Endothelial cell of umbilical vein (primary cell): Measurements from ENCODE around the gene GULP1. TPM values are rescaled to one million over a fixed set of nuclear protein-coding genes. Genes with fewer than 3 reads are reported as not detected.

ENCODE experiments used
- BruUV-seq: library from RNA; stranded (reverse); fragments of 400-500 nt; replicated peaks from 2 replicates; lab custom pipeline; 2021; lab: Mats Ljungman, UMichigan
- CTCF ChIA-PET: fragments of 300-600, 350-600 bp; sonication (Branson Sonifier 250); formaldehyde crosslinking; loops from one replicate; lab custom pipeline; 2021; ENCODE audit warnings: antibody characterized with exemption, inconsistent platforms; lab: Charles Lee
- POLR2A ChIA-PET: fragments of 300-600, 350-600 bp; sonication (Branson Sonifier 250); formaldehyde crosslinking; loops from one replicate; lab custom pipeline; 2021; ENCODE audit warnings: antibody characterized with exemption, inconsistent platforms; lab: Charles Lee
- DNase-seq: peaks from one replicate; pipeline ENCODE4 v3.0.0-alpha.2; 2011; ENCODE audit warnings: low read depth, low spot score
- FAIRE-seq: peaks from 2 replicates; lab custom pipeline; 2011; peaks lifted over from hg19 to GRCh38; lab: Jason Lieb, UNC
- H2AFZ ChIP-seq: 2 replicates; pipeline ENCODE4 v1.6.0; 2012; ENCODE audit warnings: low read depth, low read length, control low read depth, inconsistent platforms
- H3K27ac ChIP-seq: 2 replicates; pipeline ENCODE4 v1.5.1; 2011; ENCODE audit warnings: low read depth, mild to moderate bottlenecking, control low read depth, low read length, moderate library complexity; ENCODE audit not compliant: insufficient read depth
- H3K27me3 ChIP-seq, 2 experiments: 2 replicates each; pipeline versions ENCODE4 v1.6.0 to v1.6.1; 2011; ENCODE audit warnings: low read length in 2 of 2, mixed read lengths in 1 of 2; ENCODE audit not compliant: control insufficient read depth in 2 of 2, insufficient read depth in 2 of 2
- H3K36me3 ChIP-seq, 2 experiments: 2 replicates in 1 of 2; 3 replicates in 1 of 2; pipeline ENCODE4 v1.5.1; 2011; ENCODE audit warnings: low read length in 2 of 2, mild to moderate bottlenecking in 1 of 2, moderate library complexity in 1 of 2; ENCODE audit not compliant: control insufficient read depth in 2 of 2, insufficient read depth in 2 of 2; ENCODE audit errors: extremely low read depth in 1 of 2
- H3K4me1 ChIP-seq: 3 replicates; pipeline ENCODE4 v1.5.1; 2011; ENCODE audit warnings: mild to moderate bottlenecking, low read length; ENCODE audit not compliant: control insufficient read depth, insufficient read depth; ENCODE audit errors: extremely low read depth
- H3K4me2 ChIP-seq: 2 replicates; pipeline ENCODE4 v1.6.1; 2011; ENCODE audit warnings: low read length, control low read depth, mixed read lengths; ENCODE audit not compliant: insufficient read depth
- H3K4me3 ChIP-seq, 3 experiments: fragments of 200-600 bp in 1 of 3; sonication (generic), shearing (Covaris generic) in 1 of 3; replicated peaks in 1 of 3; 2 replicates each; pipeline ENCODE4 v1.5.1; 2011 to 2016; ENCODE audit warnings: control low read depth in 3 of 3, low read length in 3 of 3, mild to moderate bottlenecking in 2 of 3, inconsistent platforms in 1 of 3, low read depth in 1 of 3, moderate library complexity in 1 of 3; ENCODE audit not compliant: insufficient read depth in 1 of 3
- H3K79me2 ChIP-seq: 2 replicates; pipeline ENCODE4 v1.6.0; 2012; ENCODE audit warnings: low read length, inconsistent platforms; ENCODE audit not compliant: control insufficient read depth, insufficient read depth
- H3K9ac ChIP-seq: replicated peaks from 2 replicates; pipeline ENCODE3; 2011; ENCODE audit warnings: low read length, control low read depth; ENCODE audit not compliant: insufficient read depth; ENCODE audit errors: extremely low read depth
- H3K9me1 ChIP-seq: replicated peaks from 3 replicates; pipeline ENCODE4 v1.6.0; 2011; ENCODE audit warnings: mild to moderate bottlenecking, low read length; ENCODE audit not compliant: control insufficient read depth, insufficient read depth; ENCODE audit errors: extremely low read depth
- H3K9me3 ChIP-seq: replicated peaks from 2 replicates; pipeline ENCODE4 v1.5.1; 2012; ENCODE audit warnings: low read length, inconsistent platforms; ENCODE audit not compliant: control insufficient read depth, insufficient read depth
- H4K20me1 ChIP-seq: replicated peaks from 2 replicates; pipeline ENCODE3; 2011; ENCODE audit warnings: mild to moderate bottlenecking, low read length; ENCODE audit not compliant: control insufficient read depth, insufficient read depth; ENCODE audit errors: extremely low read depth
- EZH2 ChIP-seq: IDR thresholded peaks from 2 replicates; pipeline ENCODE4 v1.6.1; 2012; ENCODE audit warnings: borderline replicate concordance, low read depth, mild to moderate bottlenecking, moderate library complexity, low read length, inconsistent platforms; ENCODE audit not compliant: severe bottlenecking
- FOS ChIP-seq: IDR thresholded peaks from 2 replicates; pipeline ENCODE4 v1.6.1; 2011; ENCODE audit warnings: mild to moderate bottlenecking, low read length, moderate library complexity, borderline replicate concordance; ENCODE audit not compliant: insufficient read depth
- GATA2 ChIP-seq: IDR thresholded peaks from 2 replicates; pipeline ENCODE4 v1.7.0; 2011; ENCODE audit warnings: low read depth, mild to moderate bottlenecking, moderate library complexity, mixed read lengths, low read length; ENCODE audit not compliant: insufficient read length, insufficient read depth
- JUN ChIP-seq: IDR thresholded peaks from 2 replicates; pipeline ENCODE4 v1.6.1; 2011; ENCODE audit warnings: borderline replicate concordance, low read depth; ENCODE audit not compliant: insufficient read length, insufficient read depth
- MYC ChIP-seq: IDR thresholded peaks from one replicate; pipeline ENCODE4 v1.6.1; 2011; ENCODE audit warnings: mild to moderate bottlenecking, low read depth, low read length
- POLR2A ChIP-seq: IDR thresholded peaks from 2 replicates; pipeline ENCODE4 v1.6.1; 2012; ENCODE audit warnings: low read depth, mild to moderate bottlenecking, control low read depth, low read length
- POLR2AphosphoS5 ChIP-seq: IDR thresholded peaks from 2 replicates; pipeline ENCODE4 v1.6.1; 2012; ENCODE audit warnings: low read depth, mild to moderate bottlenecking, control low read depth, low read length, moderate library complexity; ENCODE audit not compliant: insufficient read depth
- dilution Hi-C: fragments of 300-500 bp; cut with MboI; formaldehyde crosslinking; loops from one replicate; pipeline ENCODE4 v1.15.0; 2019; ENCODE audit warnings: low sequenced_read_pairs; ENCODE audit not compliant: extremely low pct_ligation_motif_present
- intact Hi-C: fragments of 100-400 bp; cut with micrococcal nuclease; formaldehyde crosslinking; loops from one replicate; pipeline ENCODE4 v1.10.0; 2022
- polyA plus RNA-seq, 4 experiments: library from polyadenylated mRNA; depleted of rRNA in 3 of 4; stranded (reverse) in 3 of 4; unstranded in 1 of 4; fragments of >200 nt; gene quantifications; 2 replicates each; pipeline versions ENCODE4 v1.2.1 to v1.2.3, GENCODE V29; 2011 to 2012; ENCODE audit warnings: missing spikeins in 1 of 4
- total RNA-seq: library from RNA; stranded (reverse); gene quantifications from 2 replicates; pipeline ENCODE4 v1.2.3, GENCODE V29; 2021
- TF ChIP-seq, protein P1 (sequence below), 2 donors: IDR thresholded peaks; 1 replicate in 1 of 2; 2 replicates in 1 of 2; pipeline ENCODE4 v1.5.1; 2011; ENCODE audit warnings: low read length in 2 of 2, mild to moderate bottlenecking in 2 of 2, moderate library complexity in 2 of 2, control low read depth in 1 of 2, inconsistent platforms in 1 of 2, low read depth in 1 of 2; ENCODE audit not compliant: insufficient read depth in 1 of 2; ENCODE audit errors: extremely low read depth in 1 of 2

The GULP1 gene
- total and polyA plus RNA-seq, 2 donors (not counting 3 experiments of a cell fraction or from before 2014, with no cell fraction given): 24.4 to 53.8 TPM

DNA sequence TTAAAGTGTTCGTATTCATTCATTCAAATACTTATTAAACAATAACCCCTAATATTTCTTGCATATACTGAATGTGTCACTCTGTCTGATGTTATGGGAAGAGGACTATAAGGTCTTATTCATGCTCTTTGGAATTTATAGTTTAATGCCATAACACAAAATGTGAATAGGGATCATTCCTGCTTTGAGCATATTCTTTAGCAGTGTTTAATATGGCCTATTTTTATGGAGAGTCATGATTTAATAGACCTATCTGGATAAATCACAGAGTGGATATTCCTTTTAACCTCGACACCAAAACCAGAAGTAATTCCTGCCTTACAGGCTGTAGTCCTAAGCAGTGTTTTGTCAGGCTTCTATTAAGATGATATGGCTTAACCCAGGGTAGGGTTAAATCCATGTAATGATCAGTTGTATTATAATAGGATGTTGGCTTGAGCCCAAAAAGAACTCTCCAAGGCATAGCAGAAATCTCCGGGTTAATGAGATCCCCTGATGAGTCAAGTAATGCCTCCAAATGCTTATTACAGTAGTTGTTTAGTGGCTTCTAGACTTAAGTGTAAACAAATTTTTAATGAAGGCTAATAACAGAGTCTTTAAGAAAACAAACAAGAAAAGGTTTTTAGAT lies 54.3 kb downstream of the GULP1 start:
- no peak for DNase-seq
- CTCF ChIA-PET: interaction anchor here (1.2 to 2.2 kb wide), 2 partner anchors 13 to 94 kb away, joined by 3 to 5 read pairs; no protein-coding TSS in a partner anchor
- intact Hi-C loops (no loop called here), dilution Hi-C loops (no loop called here)
- no peaks in the 10 kb centered on the region for H3K27me3 ChIP-seq
- H3K4me1 ChIP-seq: peaks cover 2% of the 10 kb centered on the region
- H3K36me3 ChIP-seq: no peaks in the 10 kb centered on the region
- no peak overlapping the region for H2AFZ ChIP-seq
- no peaks in the 10 kb centered on the region for H3K9me1 ChIP-seq
- H4K20me1 ChIP-seq: no peaks in the 10 kb centered on the region
- no peak overlapping the region for H3K4me2 ChIP-seq
- no peak overlapping the region for H3K9ac ChIP-seq
- no TSS peak for BruUV-seq
- FAIRE-seq: no peak
- H3K4me3 ChIP-seq: no peak overlapping the region
- POLR2A ChIA-PET: no interaction called here
- H3K27ac ChIP-seq: no peak overlapping the region
- peaks cover 8% of the 10 kb centered on the region for H3K79me2 ChIP-seq
- no peak for TF ChIP-seq EZH2
- no peaks in the 10 kb centered on the region for H3K9me3 ChIP-seq

DNA sequence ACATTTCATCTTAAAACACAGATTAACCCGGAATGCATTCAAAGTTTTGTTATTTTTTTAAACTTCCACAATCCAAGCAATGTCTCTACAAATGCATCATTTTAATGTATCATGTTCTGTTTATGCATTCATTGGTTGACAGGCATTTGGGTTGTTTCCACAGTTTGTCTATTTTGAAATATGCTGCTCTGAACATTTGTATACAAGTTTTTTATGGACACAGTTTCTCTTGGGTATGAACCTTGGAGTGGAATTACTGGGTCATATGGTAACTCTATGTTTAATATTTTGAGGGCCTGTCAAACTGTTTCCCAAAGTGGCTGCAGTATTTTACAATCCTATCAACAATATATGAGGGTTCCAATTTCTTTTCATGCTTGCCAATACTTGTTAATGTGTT lies 57.3 kb downstream of the GULP1 start:
- Histone ChIP-seq H3K4me2 (no peak overlapping the region), H3K36me3 (no peaks in the 10 kb centered on the region), H3K9me1 (no peaks in the 10 kb centered on the region), H2AFZ (no peak overlapping the region), H3K9me3 (no peaks in the 10 kb centered on the region), H3K4me3 (no peak overlapping the region), H3K9ac (no peak overlapping the region), H3K27me3 (no peaks in the 10 kb centered on the region), H3K79me2 (peaks cover 14% of the 10 kb centered on the region), H3K27ac (no peak overlapping the region), H3K4me1 (peaks cover 2% of the 10 kb centered on the region), H4K20me1 (peaks cover 3% of the 10 kb centered on the region)
- ChIA-PET POLR2A (no interaction called here), CTCF (no interaction called here)
- DNase-seq (no peak), FAIRE-seq (no peak)
- dilution Hi-C loops: no loop called here
- TF ChIP-seq MYC (no peak), EZH2 (no peak), FOS (no peak), POLR2A (no peak), POLR2AphosphoS5 (no peak), JUN (no peak), GATA2 (no peak)
- TF ChIP-seq, protein P1, sequence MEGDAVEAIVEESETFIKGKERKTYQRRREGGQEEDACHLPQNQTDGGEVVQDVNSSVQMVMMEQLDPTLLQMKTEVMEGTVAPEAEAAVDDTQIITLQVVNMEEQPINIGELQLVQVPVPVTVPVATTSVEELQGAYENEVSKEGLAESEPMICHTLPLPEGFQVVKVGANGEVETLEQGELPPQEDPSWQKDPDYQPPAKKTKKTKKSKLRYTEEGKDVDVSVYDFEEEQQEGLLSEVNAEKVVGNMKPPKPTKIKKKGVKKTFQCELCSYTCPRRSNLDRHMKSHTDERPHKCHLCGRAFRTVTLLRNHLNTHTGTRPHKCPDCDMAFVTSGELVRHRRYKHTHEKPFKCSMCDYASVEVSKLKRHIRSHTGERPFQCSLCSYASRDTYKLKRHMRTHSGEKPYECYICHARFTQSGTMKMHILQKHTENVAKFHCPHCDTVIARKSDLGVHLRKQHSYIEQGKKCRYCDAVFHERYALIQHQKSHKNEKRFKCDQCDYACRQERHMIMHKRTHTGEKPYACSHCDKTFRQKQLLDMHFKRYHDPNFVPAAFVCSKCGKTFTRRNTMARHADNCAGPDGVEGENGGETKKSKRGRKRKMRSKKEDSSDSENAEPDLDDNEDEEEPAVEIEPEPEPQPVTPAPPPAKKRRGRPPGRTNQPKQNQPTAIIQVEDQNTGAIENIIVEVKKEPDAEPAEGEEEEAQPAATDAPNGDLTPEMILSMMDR (IDR thresholded peaks at IDR 0.05; ENCODE audit: extremely low read depth in 1 of 2, insufficient read depth in 1 of 2, low read depth in 1 of 2, low read length in 2 of 2): no peak
- intact Hi-C loops: no loop called here
- no TSS peak for BruUV-seq
